A549 (cell line): Measurements from ENCODE around the gene ZFYVE28. TPM values are rescaled to one million over a fixed set of nuclear protein-coding genes. Genes with fewer than 3 reads are reported as not detected.

Source experiments
- ATAC-seq, 2 experiments: fragments of 200-7000 bp in 1 of 2; fragments of >200 bp in 1 of 2; cut with Nextera tagmentation in 1 of 2; cut with Tn5 transposase in 1 of 2; 3 replicates each; pipeline versions ENCODE4 v1.8.0 to v1.9.1; 2018 to 2020; ENCODE audit warnings: mild to moderate bottlenecking in 1 of 2, moderate library complexity in 1 of 2
- CTCF ChIA-PET: fragments of 300-600 bp; sonication (Branson Sonifier 250); formaldehyde crosslinking; extraction: SDS; loops from one replicate; lab custom pipeline; 2021; ENCODE audit warnings: antibody characterized with exemption, inconsistent platforms; lab: Yijun Ruan, JAX
- POLR2A ChIA-PET: fragments of 350-600 bp; formaldehyde crosslinking; extraction: SDS; loops from one replicate; lab custom pipeline; 2021; ENCODE audit warnings: antibody characterized with exemption, inconsistent platforms; lab: Yijun Ruan, JAX
- DNase-seq, 2 experiments: peaks; one replicate each; pipeline versions ENCODE4 v3.0.0 to v3.0.0-alpha.2; 2011 to 2016; ENCODE audit warnings: low read depth in 1 of 2, low spot score in 1 of 2
- FAIRE-seq: peaks from 2 replicates; lab custom pipeline; 2011; peaks lifted over from hg19 to GRCh38; lab: Jason Lieb, UNC
- H3K27ac ChIP-seq, 2 experiments: fragments of >200 bp; sonication (Bioruptor Twin); formaldehyde crosslinking; 3 replicates each; pipeline ENCODE4 v1.5.1; 2016 to 2017
- H3K4me1 ChIP-seq: fragments of >200 bp; sonication (Bioruptor Twin); formaldehyde crosslinking; 3 replicates; pipeline ENCODE4 v1.6.1; 2016
- H3K4me2 ChIP-seq: fragments of >200 bp; sonication (Bioruptor Twin); formaldehyde crosslinking; 3 replicates; pipeline ENCODE4 v1.6.1; 2016
- H3K4me3 ChIP-seq: fragments of >200 bp; sonication (Bioruptor Twin); formaldehyde crosslinking; 3 replicates; pipeline ENCODE4 v1.5.1; 2016
- H3K9me3 ChIP-seq: fragments of >200 bp; sonication (Bioruptor Twin); formaldehyde crosslinking; 3 replicates; pipeline ENCODE4 v1.6.1; 2016
- BHLHE40 ChIP-seq: IDR thresholded peaks from 2 replicates; pipeline ENCODE4 v1.6.1; 2012; ENCODE audit warnings: low read depth, low read length, inconsistent platforms
- CEBPB ChIP-seq, 2 experiments: fragments of >200 bp in 1 of 2; sonication (Bioruptor Twin) in 1 of 2; formaldehyde crosslinking in 1 of 2; IDR thresholded peaks; 2 replicates each; pipeline ENCODE4 v1.6.1; 2012 to 2016
- ELK1 ChIP-seq: fragments of 150-350 bp; IDR thresholded peaks from 2 replicates; pipeline ENCODE4 v1.6.1; 2014; ENCODE audit warnings: low read depth, mild to moderate bottlenecking, low read length
- FOSB ChIP-seq: fragments of 250-450 bp; sonication (Bioruptor Pico); IDR thresholded peaks from 2 replicates; pipeline ENCODE4 v1.5.0; 2020; ENCODE audit warnings: mild to moderate bottlenecking, moderate library complexity
- HMGXB4 ChIP-seq: fragments of 250-450 bp; sonication (Bioruptor Pico); IDR thresholded peaks from 2 replicates; pipeline ENCODE4 v1.5.0; 2021; ENCODE audit warnings: mild to moderate bottlenecking, moderate library complexity, borderline replicate concordance
- HOXB13 ChIP-seq: fragments of 250-450 bp; sonication (Bioruptor Pico); IDR thresholded peaks from 2 replicates; pipeline ENCODE4 v1.5.0; 2020; ENCODE audit warnings: low read depth, mild to moderate bottlenecking, moderate library complexity
- JUN ChIP-seq, 2 experiments: fragments of >200 bp; sonication (Bioruptor Twin); formaldehyde crosslinking; IDR thresholded peaks; 2 replicates in 1 of 2; 3 replicates in 1 of 2; pipeline ENCODE4 v1.6.1; 2016 to 2017
- KDM1A ChIP-seq: fragments of 200-600 bp; sonication (generic); IDR thresholded peaks from 2 replicates; pipeline ENCODE4 v1.6.1; 2016; ENCODE audit warnings: low read depth, mild to moderate bottlenecking
- MAFK ChIP-seq: fragments of 450-650 bp; IDR thresholded peaks from 2 replicates; pipeline ENCODE4 v1.6.1; 2014; ENCODE audit not compliant: partially characterized antibody
- POLR2AphosphoS2 ChIP-seq: conservative IDR thresholded peaks from 2 replicates; pipeline ENCODE4 v1.6.1; 2012; ENCODE audit warnings: low read length, improper control_type of control experiment, inconsistent platforms
- RAD21 ChIP-seq, 2 experiments: fragments of >200 bp in 1 of 2; sonication (Bioruptor Twin) in 1 of 2; formaldehyde crosslinking in 1 of 2; IDR thresholded peaks in 1 of 2; conservative IDR thresholded peaks in 1 of 2; 2 replicates in 1 of 2; 3 replicates in 1 of 2; pipeline ENCODE4 v1.6.1; 2012 to 2018; ENCODE audit warnings: inconsistent platforms in 1 of 2
- RCOR1 ChIP-seq: fragments of 150-350 bp; IDR thresholded peaks from 2 replicates; pipeline ENCODE4 v1.6.1; 2014; ENCODE audit warnings: antibody characterized with exemption, low read length, low read depth
- REST ChIP-seq: fragments of 200-600 bp; sonication (generic); IDR thresholded peaks from 2 replicates; pipeline ENCODE4 v1.6.1; 2016; ENCODE audit warnings: antibody characterized with exemption, mild to moderate bottlenecking, moderate library complexity
- USF2 ChIP-seq: fragments of 450-650 bp; IDR thresholded peaks from 2 replicates; pipeline ENCODE4 v1.6.1; 2014; ENCODE audit warnings: antibody characterized with exemption
- WGBS: methylation state at CpG from one replicate; pipeline ENCODE4 v1.1.6; 2017; ENCODE audit errors: missing lambda C conversion rate; 5-methylcytosine and 5-hydroxymethylcytosine counted together
- polyA plus RNA-seq, 4 experiments: library from polyadenylated mRNA; depleted of rRNA in 3 of 4; stranded (reverse); fragments of >200 nt; fragmentation: RNase III in 1 of 4; extraction: RNeasy Plus Mini Kit Qiagen cat#74134 plus additional on column Dnase treatment in 1 of 4; gene quantifications; 2 replicates in 3 of 4; 3 replicates in 1 of 4; pipeline ENCODE4 v1.2.3, GENCODE V29; 2011 to 2017

Gene ZFYVE28
- polyA plus RNA-seq, 2 of the 4 experiments (the other 2 are of a cell fraction), result 2.1 to 2.3 TPM

GRCh38 chr4:2354118-2354517 lies 64.3 kb downstream of the ZFYVE28 start:
- DNase-seq (peak in 1 of 2 experiments; percentile 11), FAIRE-seq (no peak), ATAC-seq (peak in 1 of 2 experiments; percentile 48; a peak in 1 of 6 replicates)
- Histone ChIP-seq H3K4me1 (no peaks in the 10 kb centered on the region), H3K4me3 (no peak overlapping the region), H3K9me3 (no peaks in the 10 kb centered on the region), H3K27ac (no peak overlapping the region), H3K4me2 (no peak overlapping the region)
- ChIA-PET POLR2A (no interaction called here), CTCF (interaction anchor here (0.9 to 1.5 kb wide), 6 partner anchors 8 to 130 kb away, joined by 3 to 4 read pairs (median 3); no protein-coding TSS in a partner anchor)
- peak in 1 of 2 experiments; percentile 41; a peak in 2 of 5 replicates for TF ChIP-seq RAD21 (conservative IDR thresholded peaks at IDR 0.05 in 1 of 2, IDR thresholded peaks at IDR 0.05 in 1 of 2)
- TF ChIP-seq JUN (IDR thresholded peaks at IDR 0.05), result no peak
- no peak for TF ChIP-seq KDM1A
- WGBS, result 92% methylated on average over 4 of the region's 6 CpGs

GRCh38 chr4:2353222-2354107 lies 65.0 kb downstream of the ZFYVE28 start:
- 87% methylated on average over 14 of the region's 30 CpGs for WGBS
- DNase-seq, result no peak
- H3K9me3 ChIP-seq, result no peaks in the 10 kb centered on the region
- no peak for FAIRE-seq
- ChIA-PET CTCF (interaction anchor here (0.9 to 1.5 kb wide), 6 partner anchors 8 to 130 kb away, joined by 3 to 4 read pairs (median 3); no protein-coding TSS in a partner anchor), POLR2A (no interaction called here)
- no peak overlapping the region for H3K4me2 ChIP-seq
- H3K4me3 ChIP-seq, result no peak overlapping the region
- H3K4me1 ChIP-seq, result no peaks in the 10 kb centered on the region
- ATAC-seq, result no peak
- TF ChIP-seq USF2 (no peak), REST (no peak), FOSB (CRISPR knock-in tag) (no peak), ELK1 (no peak), BHLHE40 (no peak), MAFK (no peak), HMGXB4 (CRISPR knock-in tag) (no peak), RCOR1 (no peak), HOXB13 (CRISPR knock-in tag) (no peak), KDM1A (no peak), POLR2AphosphoS2 (no peak), CEBPB (IDR thresholded peaks at IDR 0.05) (no peak)
- no peak overlapping the region for H3K27ac ChIP-seq
